GM12891 (cell line): ENCODE data around the gene TMIE.
"Not testable (repeated sequence)": the region's sequence is repeated elsewhere in the genome, so short reads cannot be mapped to it uniquely, and the experiment has no call there.

ENCODE experiments used
- DNase-seq: peaks from one replicate; pipeline ENCODE4 v3.0.0; 2011; ENCODE audit warnings: low spot score; ENCODE audit not compliant: insufficient read length
- FAIRE-seq: peaks from 2 replicates; lab custom pipeline; 2011; peaks lifted over from hg19 to GRCh38; lab: Jason Lieb, UNC
- PAX5 ChIP-seq: IDR thresholded peaks from 2 replicates; pipeline ENCODE4 v1.6.1; 2011; ENCODE audit warnings: low read length, moderate library complexity, mild to moderate bottlenecking; ENCODE audit not compliant: insufficient read depth, severe bottlenecking
- POLR2A ChIP-seq: IDR thresholded peaks from 2 replicates; pipeline ENCODE4 v1.6.1; 2011; ENCODE audit warnings: low read depth, low read length, control low read depth
- POLR2AphosphoS5 ChIP-seq: IDR thresholded peaks from 2 replicates; pipeline ENCODE4 v1.6.1; 2011; ENCODE audit warnings: low read depth, low read length, control low read depth
- POU2F2 ChIP-seq: IDR thresholded peaks from 2 replicates; pipeline ENCODE4 v1.6.1; 2011; ENCODE audit warnings: low read depth, mild to moderate bottlenecking, control low read depth, low read length, moderate library complexity
- SPI1 ChIP-seq: IDR thresholded peaks from 2 replicates; pipeline ENCODE4 v1.6.1; 2011; ENCODE audit warnings: low read depth, low read length, control low read depth
- TAF1 ChIP-seq: IDR thresholded peaks from 2 replicates; pipeline ENCODE4 v1.6.1; 2011; ENCODE audit warnings: low read depth, low read length, control low read depth

The TMIE gene

GRCh38 chr3:46699676-46700523, 1.3 kb upstream of the TMIE start:
- DNase-seq (no peak), FAIRE-seq (no peak)
- TF ChIP-seq POLR2AphosphoS5 (no peak), TAF1 (no peak), POU2F2 (no peak), POLR2A (no peak), SPI1 (no peak), PAX5 (no peak)

- TF ChIP-seq SPI1 (no peak), TAF1 (no peak), POLR2AphosphoS5 (no peak), POLR2A (no peak), PAX5 (no peak), POU2F2 (no peak)
- FAIRE-seq = no peak
- no peak for DNase-seq
Measured at GRCh38 chr3:46700772-46701171, 420 bp upstream of the TMIE start.

- no peak for DNase-seq
- FAIRE-seq = no peak
- TF ChIP-seq PAX5 (no peak), POU2F2 (no peak), POLR2A (no peak), SPI1 (no peak)
Measured at GRCh38 chr3:46702246-46703012, 1.2 kb downstream of the TMIE start.

GRCh38 chr3:46703013-46703520, 1.9 kb downstream of the TMIE start:
- DNase-seq (no peak), FAIRE-seq (no peak)
- no peak for TF ChIP-seq POU2F2
- TF ChIP-seq POLR2AphosphoS5 = no peak
- TF ChIP-seq SPI1 = no peak
- TF ChIP-seq TAF1 = no peak
- TF ChIP-seq PAX5 = no peak
- no peak for TF ChIP-seq POLR2A

DNA sequence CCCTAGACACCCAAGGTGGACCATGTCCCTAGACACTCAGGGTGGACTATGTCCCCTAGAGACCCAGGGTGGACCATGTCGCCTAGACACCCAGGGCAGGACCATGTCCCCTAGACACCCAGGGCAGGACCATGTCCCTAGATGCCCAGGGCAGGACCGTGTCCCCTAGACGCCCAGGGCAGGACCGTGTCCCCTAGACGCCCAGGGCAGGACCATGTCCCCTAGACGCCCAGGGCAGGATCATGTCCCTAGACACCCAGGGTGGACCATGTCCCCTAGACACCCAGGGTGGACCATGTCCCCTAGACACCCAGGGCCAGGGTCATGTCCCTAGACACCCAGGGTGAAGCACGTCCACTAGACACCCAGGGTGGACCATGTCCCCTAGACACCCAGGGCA, 3.2 kb downstream of the TMIE start:
- not testable (repeated sequence) for FAIRE-seq, DNase-seq

- FAIRE-seq = peak; percentile 89
- DNase-seq = peak; percentile 73
- TF ChIP-seq SPI1 = no peak
- TF ChIP-seq POLR2AphosphoS5 = no peak
- no peak for TF ChIP-seq TAF1
- no peak for TF ChIP-seq POLR2A
- no peak for TF ChIP-seq POU2F2
Measured at GRCh38 chr3:46705022-46705530, 3.9 kb downstream of the TMIE start.

DNA sequence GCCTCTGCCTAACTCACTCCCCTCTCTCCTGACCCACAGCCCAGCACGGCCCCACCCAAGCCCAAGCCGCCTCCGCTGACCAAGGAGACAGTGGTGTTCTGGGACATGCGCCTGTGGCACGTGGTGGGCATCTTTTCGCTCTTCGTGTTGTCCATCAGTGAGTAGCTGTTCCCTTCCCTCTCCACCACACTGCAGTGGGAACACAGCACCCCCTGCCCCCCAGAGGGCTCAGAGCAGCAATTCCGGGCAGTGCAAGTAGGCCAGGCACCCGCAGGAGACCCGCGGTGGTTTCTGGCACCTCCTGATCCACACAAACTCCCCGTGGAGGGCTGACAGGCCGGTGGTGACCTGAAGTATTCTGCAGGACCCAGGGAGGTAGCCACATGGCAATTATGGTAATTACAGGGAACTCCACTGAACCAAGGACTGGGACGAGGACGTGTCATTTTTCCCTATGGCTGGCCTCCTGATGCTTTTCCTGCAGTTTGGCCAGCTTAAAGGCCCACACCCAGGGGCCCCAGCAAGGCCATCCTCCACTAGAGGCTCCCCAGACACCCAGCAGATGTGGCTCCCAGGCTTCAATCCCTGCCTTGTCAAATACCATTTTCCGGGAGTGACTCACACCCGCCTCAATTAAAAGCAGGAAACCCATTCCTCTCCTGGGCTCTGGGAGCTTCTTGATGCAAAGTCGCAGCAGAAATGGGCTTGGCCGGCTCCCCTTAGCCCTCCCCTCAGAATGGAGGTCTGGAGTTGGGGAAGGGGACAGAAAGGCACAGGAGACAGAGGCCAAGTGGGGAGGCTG, 4.8 kb downstream of the TMIE start:
- no peak for DNase-seq

GRCh38 chr3:46706771-46707582, 5.8 kb downstream of the TMIE start:
- DNase-seq (no peak), FAIRE-seq (no peak)
- TF ChIP-seq POU2F2 = no peak
- no peak for TF ChIP-seq POLR2A
- no peak for TF ChIP-seq SPI1
- no peak for TF ChIP-seq POLR2AphosphoS5
- no peak for TF ChIP-seq PAX5
- TF ChIP-seq TAF1 = no peak

More for the DNA sequence above, 4.8 kb downstream of the TMIE start:
- no peak for FAIRE-seq
- TF ChIP-seq POU2F2 (no peak), POLR2AphosphoS5 (no peak), POLR2A (no peak), TAF1 (no peak), PAX5 (no peak), SPI1 (no peak)
